GM21447 (cell line): ENCODE data around the gene PVR.
"Not testable (repeated sequence)": the region's sequence is repeated elsewhere in the genome, so short reads cannot be mapped to it uniquely, and the experiment has no call there.

Experiments
- ATAC-seq: cut with Tn5 transposase; IDR thresholded peaks from one replicate; pipeline ENCODE4 v1.9.1; 2021; ENCODE audit not compliant: unreplicated experiment

The PVR gene

DNA sequence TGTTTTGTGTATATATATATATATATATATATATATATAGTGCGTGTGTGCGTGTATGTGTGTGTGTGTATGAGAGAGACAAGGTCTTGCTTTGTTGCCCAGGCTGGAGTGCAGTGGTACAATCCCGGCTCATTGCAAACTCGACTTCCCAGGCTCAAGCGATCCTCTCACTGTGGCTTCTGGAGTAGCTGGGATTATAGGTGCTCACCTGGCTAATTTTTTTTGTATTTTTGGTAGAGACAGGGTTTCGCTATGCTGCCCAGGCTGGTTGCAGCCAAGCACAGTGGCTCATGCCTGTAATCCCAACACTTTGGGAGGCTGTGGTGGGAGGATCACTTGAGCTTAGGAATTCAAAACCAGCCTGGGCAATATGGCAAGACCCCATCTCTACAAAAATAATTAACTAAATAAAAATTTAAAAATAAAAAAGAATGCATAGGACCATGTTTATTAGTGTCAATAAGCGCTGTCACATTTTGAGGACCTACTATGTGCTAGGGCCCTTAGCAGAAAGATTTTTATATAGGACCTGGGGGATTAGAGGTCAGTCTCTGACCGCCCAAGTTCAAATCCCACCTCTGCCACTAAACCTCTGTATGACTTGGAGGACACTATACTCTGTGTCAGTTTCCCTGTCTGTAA lies 1.8 kb downstream of the PVR start:
- ATAC-seq, result no peak

DNA sequence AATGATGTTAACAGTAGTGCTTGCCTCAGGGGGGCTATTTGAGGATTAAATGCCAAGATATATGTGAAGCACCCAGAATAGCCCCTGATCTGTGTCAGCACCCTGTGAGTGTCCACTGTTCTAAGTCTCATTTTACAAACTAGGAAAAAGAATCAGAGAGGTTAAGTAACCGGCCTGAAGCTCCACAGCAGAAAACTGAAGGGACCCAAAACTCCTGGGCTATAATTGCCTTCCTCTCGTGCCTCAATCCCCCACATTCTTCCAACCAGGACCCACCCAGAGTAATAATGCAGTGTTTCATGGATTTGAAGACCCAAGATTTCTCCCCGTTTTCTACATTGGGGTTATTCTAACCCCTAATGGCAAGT lies 2.3 kb downstream of the PVR start:
- ATAC-seq, result no peak

DNA sequence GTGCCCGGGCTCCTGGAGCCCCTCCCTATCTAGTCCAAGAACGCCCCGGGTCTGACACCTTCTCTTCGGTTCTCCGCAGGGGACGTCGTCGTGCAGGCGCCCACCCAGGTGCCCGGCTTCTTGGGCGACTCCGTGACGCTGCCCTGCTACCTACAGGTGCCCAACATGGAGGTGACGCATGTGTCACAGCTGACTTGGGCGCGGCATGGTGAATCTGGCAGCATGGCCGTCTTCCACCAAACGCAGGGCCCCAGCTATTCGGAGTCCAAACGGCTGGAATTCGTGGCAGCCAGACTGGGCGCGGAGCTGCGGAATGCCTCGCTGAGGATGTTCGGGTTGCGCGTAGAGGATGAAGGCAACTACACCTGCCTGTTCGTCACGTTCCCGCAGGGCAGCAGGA lies 3.4 kb downstream of the PVR start:
- no peak for ATAC-seq

DNA sequence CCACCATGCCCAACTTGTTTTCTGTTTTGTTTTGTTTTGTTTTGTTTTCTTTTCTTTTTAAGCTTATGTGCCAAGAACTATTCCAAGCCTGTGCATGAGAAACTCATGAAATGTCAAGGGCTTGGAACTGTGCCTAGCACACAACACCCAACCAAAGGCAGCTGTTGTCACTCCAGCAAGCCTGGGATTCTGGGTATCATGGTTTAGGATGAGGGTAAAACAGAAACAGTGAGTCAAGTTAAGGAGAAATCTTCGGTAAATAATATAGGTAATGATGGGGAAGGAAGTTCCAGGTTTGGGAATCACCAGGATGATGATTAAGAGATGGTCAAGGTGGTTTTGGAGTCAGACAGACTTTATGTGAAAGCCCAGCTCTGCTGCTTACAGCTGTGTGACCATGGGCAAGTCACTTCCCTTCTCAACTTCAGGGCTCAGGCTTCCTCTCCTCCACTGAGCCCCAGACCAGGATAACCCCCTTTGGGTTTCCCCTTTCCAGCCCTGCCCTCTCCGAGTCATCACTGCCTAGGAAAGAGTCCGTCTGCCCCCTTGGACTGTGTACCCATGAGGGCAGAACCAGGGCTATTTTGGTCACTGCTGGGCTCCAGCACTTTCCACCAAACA lies 5.0 kb downstream of the PVR start:
- ATAC-seq, result no peak

DNA sequence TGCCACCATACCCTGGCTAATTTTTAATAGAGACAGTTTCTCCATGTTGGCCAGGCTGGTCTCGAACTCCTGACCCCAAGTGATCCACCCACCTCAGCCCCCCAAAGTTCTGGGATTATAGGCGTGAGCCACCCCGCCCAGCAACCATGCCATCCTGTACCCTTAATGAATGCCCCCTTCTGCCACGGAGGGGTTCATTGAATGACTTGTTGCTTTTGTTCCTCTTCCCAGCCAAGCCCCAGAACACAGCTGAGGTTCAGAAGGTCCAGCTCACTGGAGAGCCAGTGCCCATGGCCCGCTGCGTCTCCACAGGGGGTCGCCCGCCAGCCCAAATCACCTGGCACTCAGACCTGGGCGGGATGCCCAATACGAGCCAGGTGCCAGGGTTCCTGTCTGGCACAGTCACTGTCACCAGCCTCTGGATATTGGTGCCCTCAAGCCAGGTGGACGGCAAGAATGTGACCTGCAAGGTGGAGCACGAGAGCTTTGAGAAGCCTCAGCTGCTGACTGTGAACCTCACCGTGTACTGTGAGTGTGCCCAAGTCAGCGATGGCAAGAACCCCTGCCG lies 6.0 kb downstream of the PVR start:
- no peak for ATAC-seq

DNA sequence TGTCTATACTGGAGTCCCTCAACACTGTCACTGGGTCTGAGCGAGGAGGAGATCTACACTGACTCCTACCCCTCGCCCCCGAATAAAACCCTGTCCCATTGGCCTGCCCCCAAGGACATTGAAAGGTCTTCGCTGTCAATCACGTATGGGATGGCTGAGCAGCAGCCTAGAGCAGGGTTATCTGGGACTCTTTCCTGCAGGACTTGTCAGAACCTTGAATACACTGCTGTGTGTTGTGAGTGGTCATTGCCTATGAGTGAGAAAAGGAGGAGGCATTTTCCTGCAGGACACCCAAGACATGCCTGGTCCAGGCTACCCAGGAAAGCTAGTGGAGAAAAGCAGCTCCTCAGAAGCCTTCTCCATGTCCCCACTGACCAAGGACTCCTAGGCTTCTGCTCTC lies 9.6 kb downstream of the PVR start:
- no peak for ATAC-seq

DNA sequence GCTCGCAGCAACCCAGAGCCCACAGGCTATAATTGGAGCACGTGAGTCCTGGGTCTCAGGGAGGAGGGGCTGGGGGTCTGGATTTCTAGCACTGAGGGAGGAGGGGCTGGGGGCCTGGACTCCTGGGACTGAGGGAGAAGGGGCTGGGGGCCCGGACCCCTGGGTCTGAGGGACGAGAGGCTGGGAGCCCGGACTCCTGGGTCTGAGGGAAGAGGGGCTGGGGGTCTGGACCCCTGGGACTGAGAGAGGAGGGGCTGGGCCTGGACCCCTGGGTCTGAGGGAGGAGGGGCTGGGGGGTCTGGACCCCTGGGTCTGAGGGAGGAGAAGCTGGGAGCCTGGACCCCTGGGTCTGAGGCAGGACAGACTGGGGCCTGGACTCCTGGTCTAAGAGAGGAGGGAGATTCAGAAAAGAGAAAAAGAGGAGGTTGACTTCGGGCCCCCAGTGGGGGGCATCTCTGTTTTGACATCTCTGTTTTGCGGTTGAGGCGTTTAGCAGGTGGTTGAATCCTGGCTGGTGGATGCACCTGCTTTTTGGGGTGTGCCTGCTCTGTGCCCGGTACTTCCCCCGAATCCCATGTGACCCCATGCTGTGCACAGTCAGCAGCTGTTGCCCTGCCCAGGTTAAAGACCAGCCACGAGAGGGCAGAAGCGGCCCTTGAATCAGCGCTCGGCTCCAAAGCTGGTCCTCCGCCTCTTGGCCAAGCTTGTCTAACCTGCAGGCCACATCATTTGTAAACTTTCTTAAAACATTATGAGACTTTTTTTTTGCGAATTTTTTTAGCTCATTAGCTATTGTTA lies 10.5 kb downstream of the PVR start:
- no peak for ATAC-seq

DNA sequence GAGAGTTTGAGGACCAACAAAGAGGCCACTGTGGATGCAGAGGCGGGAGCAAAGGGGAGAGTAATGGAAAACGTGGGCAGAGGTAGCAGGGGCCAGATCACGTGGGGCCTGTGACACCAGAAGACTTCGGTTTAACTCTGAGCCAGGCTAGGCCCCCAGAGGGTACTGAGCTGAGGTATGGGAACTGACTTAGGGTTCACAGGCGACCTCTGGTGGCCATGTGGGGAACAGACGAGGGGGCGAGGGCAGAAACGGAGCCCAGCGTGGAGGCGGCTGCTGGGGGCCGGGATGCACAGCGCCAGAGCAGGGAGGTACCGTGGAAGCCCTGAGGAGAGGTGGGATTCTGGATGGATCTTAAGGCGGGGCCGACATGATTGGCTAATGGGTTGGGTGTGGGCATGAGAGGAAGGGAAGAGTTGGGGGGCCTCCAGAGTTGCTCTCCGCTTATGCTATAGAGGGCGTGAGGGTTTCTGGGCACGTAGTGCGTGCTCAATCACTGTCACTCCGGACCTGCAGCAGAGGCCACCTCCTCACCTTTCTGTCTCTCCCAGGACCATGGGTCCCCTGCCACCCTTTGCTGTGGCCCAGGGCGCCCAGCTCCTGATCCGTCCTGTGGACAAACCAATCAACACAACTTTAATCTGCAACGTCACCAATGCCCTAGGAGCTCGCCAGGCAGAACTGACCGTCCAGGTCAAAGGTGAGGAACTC lies 13.7 kb downstream of the PVR start:
- ATAC-seq, result no peak

DNA sequence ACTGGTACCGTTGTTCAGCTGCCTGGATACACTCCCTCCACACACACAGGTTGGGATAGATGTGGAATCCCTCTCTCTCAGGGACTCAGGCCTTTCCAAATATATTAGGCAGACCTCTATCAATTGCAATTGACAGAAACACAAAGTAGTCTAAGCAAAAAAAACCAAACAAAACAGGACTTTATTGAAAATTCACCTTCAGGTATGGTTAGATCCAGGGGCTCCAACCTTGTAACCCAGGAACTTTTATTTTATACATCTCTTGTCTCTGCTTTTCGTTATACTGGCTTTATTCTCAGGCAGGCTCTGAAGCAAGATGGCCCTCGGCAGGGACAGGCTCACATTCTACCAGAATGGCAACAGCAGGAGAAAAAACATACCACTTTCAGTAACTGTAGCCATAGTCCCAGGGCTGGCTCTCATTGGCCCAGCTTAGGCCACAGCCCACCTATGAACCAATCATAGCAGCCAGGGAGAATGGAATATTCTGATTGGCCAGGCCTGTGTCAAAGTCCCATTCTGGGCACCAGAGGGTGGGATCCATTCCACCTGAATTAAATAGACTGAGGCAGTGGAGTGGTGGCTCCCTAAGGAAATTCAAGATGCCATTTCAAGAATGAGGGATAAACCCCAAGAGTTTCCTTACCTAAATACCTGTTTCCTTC lies 14.5 kb downstream of the PVR start:
- ATAC-seq, result no peak

DNA sequence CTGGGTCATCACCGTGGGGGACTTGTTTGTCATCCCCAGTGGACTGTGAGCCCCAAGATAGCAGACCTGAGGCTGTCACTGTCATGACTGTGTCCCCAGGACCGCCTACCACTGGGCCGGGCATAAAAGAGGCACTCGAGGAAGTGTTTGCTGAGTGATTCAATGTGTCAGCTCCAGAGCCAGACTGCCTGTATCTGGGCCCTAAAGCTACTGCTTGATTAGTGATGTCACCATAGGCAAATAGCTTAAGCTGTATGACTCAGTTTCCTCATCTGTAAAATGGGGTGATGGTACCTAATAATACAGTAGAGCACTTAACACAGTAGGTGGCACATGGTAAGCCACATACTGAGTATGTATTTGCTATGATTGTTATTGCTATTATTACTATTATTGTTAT lies 16.4 kb downstream of the PVR start:
- no peak for ATAC-seq

DNA sequence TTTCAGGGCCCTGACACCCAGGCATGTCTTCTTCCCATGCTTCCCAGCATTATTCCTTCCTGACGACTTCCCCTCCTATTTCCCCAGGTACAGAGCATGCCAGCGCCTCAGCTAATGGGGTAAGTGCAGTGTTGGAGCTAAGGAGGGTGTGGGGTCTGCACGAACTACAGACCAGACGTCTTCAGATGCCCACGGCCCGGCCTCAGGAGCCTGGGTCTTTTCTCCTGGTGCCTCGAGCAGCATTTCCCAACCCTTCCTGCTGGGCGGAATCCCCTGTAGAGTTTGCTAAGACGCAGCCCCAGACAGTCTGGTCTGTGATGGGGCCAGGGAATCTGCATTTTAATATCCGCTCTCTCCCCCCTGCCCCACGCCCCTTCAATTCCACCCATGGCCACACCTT lies 17.5 kb downstream of the PVR start:
- no peak for ATAC-seq

DNA sequence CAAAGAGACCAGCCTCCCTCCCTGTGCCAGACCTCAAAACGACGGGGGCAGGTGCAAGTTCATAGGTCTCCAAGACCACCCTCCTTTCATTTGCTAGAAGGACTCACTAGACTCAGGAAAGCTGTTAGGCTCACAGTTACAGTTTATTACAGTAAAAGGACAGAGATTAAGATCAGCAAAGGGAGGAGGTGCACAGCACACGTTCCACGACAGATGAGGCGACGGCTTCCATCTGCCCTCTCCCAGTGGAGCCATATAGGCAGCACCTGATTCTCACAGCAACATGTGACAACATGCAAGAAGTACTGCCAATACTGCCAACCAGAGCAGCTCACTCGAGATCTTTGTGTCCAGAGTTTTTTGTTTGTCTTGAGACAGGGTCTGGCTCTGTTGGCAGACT lies 18.2 kb downstream of the PVR start:
- no peak for ATAC-seq

DNA sequence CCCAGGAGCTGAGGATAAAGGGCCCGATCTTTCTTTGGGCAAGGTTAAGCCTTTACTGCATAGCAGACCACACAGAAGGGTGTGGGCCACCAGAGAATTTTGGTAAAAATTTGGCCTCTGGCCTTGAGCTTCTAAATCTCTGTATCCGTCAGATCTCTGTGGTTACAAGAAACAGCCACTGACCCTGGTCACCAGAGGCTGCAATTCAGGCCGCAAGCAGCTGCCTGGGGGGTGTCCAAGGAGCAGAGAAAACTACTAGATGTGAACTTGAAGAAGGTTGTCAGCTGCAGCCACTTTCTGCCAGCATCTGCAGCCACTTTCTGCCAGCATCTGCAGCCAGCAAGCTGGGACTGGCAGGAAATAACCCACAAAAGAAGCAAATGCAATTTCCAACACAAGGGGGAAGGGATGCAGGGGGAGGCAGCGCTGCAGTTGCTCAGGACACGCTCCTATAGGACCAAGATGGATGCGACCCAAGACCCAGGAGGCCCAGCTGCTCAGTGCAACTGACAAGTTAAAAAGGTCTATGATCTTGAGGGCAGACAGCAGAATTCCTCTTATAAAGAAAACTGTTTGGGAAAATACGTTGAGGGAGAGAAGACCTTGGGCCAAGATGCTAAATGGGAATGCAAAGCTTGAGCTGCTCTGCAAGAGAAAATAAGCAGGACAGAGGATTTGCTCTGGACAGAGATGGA lies 19.1 kb downstream of the PVR start:
- ATAC-seq, result no peak

DNA sequence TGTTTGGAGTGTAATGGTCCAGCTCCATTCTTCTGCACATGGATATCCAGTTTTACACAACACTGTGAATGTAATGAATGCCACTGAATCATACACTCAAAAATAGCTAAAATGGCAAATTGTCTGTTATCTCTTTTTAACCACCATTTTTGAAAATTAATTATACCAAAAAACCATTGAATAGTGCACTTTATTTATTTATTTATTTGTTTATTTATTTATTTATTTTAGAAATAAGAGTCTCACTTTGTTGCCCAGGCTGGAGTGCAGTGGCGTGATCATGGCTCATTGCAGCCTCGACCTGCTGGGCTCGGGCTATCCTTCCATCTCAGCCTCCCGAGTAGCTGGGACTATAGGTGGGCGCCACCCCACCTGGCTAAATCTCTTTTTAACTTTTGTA lies 20.3 kb downstream of the PVR start:
- ATAC-seq, result no peak

DNA sequence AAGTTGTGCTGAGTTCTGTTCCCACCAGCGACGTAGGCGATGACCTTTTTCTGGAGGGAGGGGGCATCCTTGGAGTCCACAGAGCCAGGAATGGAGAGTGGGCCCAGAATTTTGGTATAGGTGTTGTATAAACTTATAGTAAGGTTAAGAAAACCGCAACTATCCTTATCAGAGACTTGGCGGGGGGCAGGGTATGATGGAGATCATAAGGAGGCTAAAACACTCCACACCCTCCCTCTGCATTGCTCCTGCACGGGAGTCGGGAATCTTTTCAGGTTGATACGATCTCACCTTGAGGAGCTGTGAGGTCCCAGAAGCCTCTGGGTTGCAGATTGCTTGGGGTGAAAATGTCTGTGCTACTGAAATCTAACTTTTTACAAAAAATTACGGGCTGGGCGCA lies 21.3 kb downstream of the PVR start:
- no peak for ATAC-seq

DNA sequence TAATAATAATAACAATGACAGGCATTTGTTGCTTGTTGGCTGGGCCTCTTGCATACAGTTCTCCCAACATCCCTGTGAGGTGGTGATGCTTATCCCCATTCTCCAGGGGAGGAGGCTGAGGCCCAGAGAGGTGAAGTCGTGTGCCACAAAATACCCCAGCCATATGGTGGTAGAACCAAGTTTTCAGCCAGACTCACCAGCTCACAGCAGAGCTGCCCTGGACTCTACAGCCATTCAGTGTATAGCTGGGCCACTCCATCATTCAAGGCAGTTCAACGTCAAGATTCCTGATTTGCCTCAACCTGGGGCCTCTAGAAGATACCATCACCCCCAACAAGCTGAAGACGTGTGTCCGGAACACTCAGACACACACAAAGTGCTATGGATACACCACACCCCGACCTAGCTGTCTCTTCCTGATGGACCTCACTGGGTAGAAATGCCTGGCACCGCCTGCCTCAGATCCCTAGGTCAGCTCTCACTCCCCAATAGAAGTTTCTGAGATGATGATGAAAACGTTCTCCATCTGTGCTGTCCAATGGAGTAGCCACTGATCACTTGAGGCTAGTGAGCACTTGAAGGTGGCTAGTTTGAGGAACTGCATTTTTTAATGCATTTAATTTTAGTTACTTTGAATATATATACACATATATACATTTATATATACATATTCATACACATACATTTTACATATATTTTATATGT lies 23.3 kb downstream of the PVR start:
- ATAC-seq, result no peak

DNA sequence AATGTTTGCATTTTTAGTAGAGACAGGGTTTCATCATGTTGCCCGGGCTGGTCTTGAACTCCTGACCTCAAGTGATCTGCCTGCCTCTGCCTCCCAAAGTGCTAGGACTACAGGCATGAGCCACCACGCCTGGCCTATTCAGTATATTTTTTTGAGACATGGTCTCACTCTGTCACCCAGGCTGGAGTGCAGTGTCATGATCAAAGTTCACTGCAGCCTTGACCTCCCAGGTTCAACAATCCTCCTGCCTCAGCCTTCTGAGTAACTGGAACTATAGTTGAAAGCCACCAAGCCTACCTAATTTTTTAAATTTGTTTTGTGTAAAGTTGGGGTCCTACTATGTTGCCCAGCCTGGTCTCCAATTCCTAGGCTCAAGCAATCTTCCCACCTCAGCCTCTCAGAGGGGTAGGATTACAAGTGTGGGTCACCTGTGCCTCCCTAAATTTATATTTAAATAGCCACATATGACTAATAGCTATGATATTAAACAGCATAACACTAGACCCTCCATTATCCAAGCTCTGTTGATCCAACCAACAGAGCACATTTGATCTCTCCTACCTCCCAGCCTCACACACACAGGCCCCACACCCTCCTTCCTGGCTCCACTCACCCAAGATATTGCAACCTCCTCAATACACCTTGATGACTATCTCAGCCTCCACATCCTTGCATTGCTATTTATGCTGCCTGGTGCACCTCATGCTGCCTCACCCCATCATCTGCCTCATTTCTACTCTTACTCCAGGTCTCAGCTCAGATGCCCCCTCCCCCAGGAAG lies 25.5 kb downstream of the PVR start:
- ATAC-seq, result no peak

DNA sequence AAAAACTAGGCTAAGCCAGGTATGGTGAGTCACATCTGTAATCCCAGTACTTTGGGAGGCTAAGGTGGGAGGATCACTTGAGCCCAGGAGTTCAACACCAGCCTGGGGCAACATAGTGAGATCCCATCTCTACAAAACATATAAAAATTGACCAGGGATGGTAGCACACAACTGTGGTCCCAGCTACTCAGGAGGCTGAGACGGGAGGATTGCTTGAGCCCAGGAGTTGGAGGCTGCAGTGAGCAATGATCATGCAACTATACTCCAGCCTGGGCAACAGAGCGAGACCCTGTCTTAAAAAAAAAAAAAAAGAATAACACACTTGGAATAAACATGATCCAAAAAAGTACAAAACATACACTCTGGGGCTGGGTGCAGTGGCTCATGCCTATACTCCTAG lies 26.3 kb downstream of the PVR start:
- not testable (repeated sequence) for ATAC-seq

DNA sequence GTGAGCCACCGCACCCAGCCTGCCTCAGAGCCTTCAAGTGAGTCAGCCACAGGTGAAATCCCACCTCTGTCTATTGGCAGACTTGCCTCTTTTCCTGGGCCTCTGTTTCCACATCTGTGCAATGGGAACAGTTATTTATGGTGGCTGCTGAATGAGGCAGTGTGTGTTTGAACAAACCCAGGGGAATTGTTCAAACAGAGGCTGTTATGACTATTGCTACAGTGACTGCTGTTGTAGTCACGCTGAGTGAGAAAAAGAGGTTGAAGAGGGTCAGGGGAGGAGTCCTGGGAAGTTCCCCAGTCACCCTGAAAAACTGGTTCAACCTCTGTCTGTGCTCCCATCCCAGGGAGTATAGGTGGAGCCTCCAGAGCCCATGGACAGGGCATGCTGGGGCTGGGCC lies 27.7 kb downstream of the PVR start, which contains the start of gene CEACAM19:
CEACAM19 (plus strand) TSS at position 83 of the 400 bp plus-strand sequence. CDS start 450 bp downstream, outside the sequence.
- no peak for ATAC-seq
